ENCODE data around the gene KRTAP10-2. TPM values are rescaled to one million over a fixed set of nuclear protein-coding genes. Genes with fewer than 3 reads are reported as not detected.

The KRTAP10-2 gene
- total and polyA plus RNA-seq, 2 experiments from 2014 or later: 0.24 TPM; not detected in 1

- TF ChIP-seq CTCF (conservative IDR thresholded peaks at IDR 0.05; ENCODE audit: low read depth in 2 of 2) (no peak), NANOG (IDR thresholded peaks at IDR 0.05; ENCODE audit: borderline replicate concordance) (no peak), ETS1 (IDR thresholded peaks at IDR 0.05) (no peak), EZH2phosphoT487 (IDR thresholded peaks at IDR 0.05; ENCODE audit: unreplicated experiment) (no peak), ZNF114 (CRISPR knock-in tag; IDR thresholded peaks at IDR 0.05) (no peak), JUNB (IDR thresholded peaks at IDR 0.05; ENCODE audit: unreplicated experiment) (no peak), POLR2AphosphoS5 (IDR thresholded peaks at IDR 0.05; ENCODE audit: low read depth) (no peak), REST (IDR thresholded peaks at IDR 0.05; ENCODE audit: unreplicated experiment) (no peak)
Measured at GRCh38 chr21:44512496-44513388, 38.6 kb downstream of the KRTAP10-2 start (continued).

GRCh38 chr21:44511938-44512275, 39.4 kb downstream of the KRTAP10-2 start:
- H3K4me1 Mint-ChIP-seq: no peaks in the 10 kb centered on the region; the same call in 2 of the 3 replicates
- Histone ChIP-seq H3F3A (replicated peaks; ENCODE audit: low read depth) (no peaks in the 10 kb centered on the region), H3K4me1 (ENCODE audit: insufficient read depth) (no peaks in the 10 kb centered on the region), H3K4me3 (no peak overlapping the region), H3K79me2 (replicated peaks; ENCODE audit: insufficient read depth) (no peaks in the 10 kb centered on the region), H3K27ac (ENCODE audit: low read depth) (no peak overlapping the region), H2AFZ (no peak overlapping the region), H3K27me3 (ENCODE audit: insufficient read depth) (no peaks in the 10 kb centered on the region), H4K20me1 (replicated peaks; ENCODE audit: insufficient read depth) (no peaks in the 10 kb centered on the region), H3K36me3 (ENCODE audit: insufficient read depth) (no peaks in the 10 kb centered on the region), H3K4me2 (no peak overlapping the region), H3K9me2 (ENCODE audit: insufficient read depth) (no peaks in the 10 kb centered on the region)
- peaks cover 14% of the 10 kb centered on the region for H3K27me3 Mint-ChIP-seq (ENCODE audit: insufficient read depth, low read depth, poor library complexity)
- TF ChIP-seq REST (IDR thresholded peaks at IDR 0.05; ENCODE audit: unreplicated experiment) (no peak), CREB1 (CRISPR knock-in tag; IDR thresholded peaks at IDR 0.05; ENCODE audit: low read depth) (no peak), EZH2 (IDR thresholded peaks at IDR 0.05; ENCODE audit: low read depth, unreplicated experiment) (no peak), EZH2phosphoT487 (IDR thresholded peaks at IDR 0.05; ENCODE audit: unreplicated experiment) (no peak), ZNF331 (CRISPR knock-in tag; IDR thresholded peaks at IDR 0.05; ENCODE audit: low read depth) (no peak), NANOG (IDR thresholded peaks at IDR 0.05; ENCODE audit: borderline replicate concordance) (no peak), POLR2AphosphoS5 (IDR thresholded peaks at IDR 0.05; ENCODE audit: low read depth) (no peak), CTCF (conservative IDR thresholded peaks at IDR 0.05; ENCODE audit: low read depth in 2 of 2) (no peak)
- DNase-seq (ENCODE audit: low spot score) (no peak), ATAC-seq (no peak)
- no peak overlapping the region for H3K4me3 Mint-ChIP-seq
- no peak overlapping the region for H3K27ac Mint-ChIP-seq
- H3K36me3 Mint-ChIP-seq (ENCODE audit: low read depth): no peaks in the 10 kb centered on the region
- no peaks in the 10 kb centered on the region; the same call in 2 of the 3 replicates for H3K9me3 Mint-ChIP-seq

Data from GM23338 (cell line).